Measurements from ENCODE around the gene DSG4. TPM values are rescaled to one million over a fixed set of nuclear protein-coding genes. Genes with fewer than 3 reads are reported as not detected.

The DSG4 gene
- total RNA-seq, 1 experiment from 2014 or later: not detected

DNA sequence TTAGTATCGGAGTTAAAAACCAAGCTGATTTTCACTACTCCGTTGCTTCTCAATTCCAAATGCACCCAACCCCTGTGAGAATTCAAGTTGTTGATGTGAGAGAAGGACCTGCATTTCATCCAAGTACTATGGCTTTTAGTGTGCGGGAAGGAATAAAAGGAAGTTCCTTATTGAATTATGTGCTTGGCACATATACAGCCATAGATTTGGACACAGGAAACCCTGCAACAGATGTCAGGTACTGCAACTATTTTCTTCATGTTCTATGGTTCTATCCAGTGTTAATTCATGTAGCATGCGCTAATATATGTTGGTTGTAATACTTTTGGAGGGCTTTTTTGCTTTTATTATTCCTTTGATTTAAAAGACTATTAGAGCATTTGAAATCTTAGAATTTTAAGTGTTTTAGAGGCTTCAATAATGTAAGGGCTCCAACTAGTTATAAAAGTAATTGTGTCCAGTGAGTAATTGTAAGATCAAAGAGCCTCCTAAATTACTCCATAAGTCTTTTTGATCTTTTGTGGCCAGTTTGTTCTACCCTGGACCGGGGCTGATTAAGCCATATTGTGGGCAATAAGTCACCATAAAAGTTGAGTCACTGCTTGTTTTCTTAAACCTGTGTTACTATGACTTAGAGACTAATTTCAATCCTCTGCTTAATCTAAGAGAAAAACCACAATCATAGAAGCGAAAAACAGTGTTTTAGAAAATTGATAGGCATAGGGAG lies 22.9 kb downstream of the DSG4 start:
- DNase-seq (ENCODE audit: low spot score): no peak
- Histone ChIP-seq H3K4me1 (ENCODE audit: insufficient read depth, low read length, poor library complexity, severe bottlenecking) (no peaks in the 10 kb centered on the region), H3K27ac (ENCODE audit: low read depth, low read length, poor library complexity, severe bottlenecking) (no peak overlapping the region), H3K9me3 (ENCODE audit: low read depth, low read length, poor library complexity, severe bottlenecking) (no peaks in the 10 kb centered on the region), H3K4me3 (ENCODE audit: low read depth, low read length, poor library complexity, severe bottlenecking) (no peak overlapping the region), H3K27me3 (replicated peaks; ENCODE audit: insufficient read depth, low read depth, low read length, poor library complexity) (peaks cover 10% of the 10 kb centered on the region), H3K36me3 (ENCODE audit: insufficient read depth, low read length, poor library complexity, severe bottlenecking) (no peaks in the 10 kb centered on the region)
- no TSS peak for BruUV-seq (replicated peaks)
- TF ChIP-seq, protein P1, sequence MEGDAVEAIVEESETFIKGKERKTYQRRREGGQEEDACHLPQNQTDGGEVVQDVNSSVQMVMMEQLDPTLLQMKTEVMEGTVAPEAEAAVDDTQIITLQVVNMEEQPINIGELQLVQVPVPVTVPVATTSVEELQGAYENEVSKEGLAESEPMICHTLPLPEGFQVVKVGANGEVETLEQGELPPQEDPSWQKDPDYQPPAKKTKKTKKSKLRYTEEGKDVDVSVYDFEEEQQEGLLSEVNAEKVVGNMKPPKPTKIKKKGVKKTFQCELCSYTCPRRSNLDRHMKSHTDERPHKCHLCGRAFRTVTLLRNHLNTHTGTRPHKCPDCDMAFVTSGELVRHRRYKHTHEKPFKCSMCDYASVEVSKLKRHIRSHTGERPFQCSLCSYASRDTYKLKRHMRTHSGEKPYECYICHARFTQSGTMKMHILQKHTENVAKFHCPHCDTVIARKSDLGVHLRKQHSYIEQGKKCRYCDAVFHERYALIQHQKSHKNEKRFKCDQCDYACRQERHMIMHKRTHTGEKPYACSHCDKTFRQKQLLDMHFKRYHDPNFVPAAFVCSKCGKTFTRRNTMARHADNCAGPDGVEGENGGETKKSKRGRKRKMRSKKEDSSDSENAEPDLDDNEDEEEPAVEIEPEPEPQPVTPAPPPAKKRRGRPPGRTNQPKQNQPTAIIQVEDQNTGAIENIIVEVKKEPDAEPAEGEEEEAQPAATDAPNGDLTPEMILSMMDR (conservative IDR thresholded peaks at IDR 0.05; ENCODE audit: low read depth, low read length): no peak
- TF ChIP-seq EZH2 (IDR thresholded peaks at IDR 0.05; ENCODE audit: borderline replicate concordance, low read depth, low read length, poor library complexity, severe bottlenecking): no peak
- ChIA-PET CTCF (no interaction called here), POLR2A (ENCODE audit: low non-redundant PET) (no interaction called here)
- intact Hi-C loops (cut with micrococcal nuclease; ENCODE audit: unreplicated experiment): no loop called here

DNA sequence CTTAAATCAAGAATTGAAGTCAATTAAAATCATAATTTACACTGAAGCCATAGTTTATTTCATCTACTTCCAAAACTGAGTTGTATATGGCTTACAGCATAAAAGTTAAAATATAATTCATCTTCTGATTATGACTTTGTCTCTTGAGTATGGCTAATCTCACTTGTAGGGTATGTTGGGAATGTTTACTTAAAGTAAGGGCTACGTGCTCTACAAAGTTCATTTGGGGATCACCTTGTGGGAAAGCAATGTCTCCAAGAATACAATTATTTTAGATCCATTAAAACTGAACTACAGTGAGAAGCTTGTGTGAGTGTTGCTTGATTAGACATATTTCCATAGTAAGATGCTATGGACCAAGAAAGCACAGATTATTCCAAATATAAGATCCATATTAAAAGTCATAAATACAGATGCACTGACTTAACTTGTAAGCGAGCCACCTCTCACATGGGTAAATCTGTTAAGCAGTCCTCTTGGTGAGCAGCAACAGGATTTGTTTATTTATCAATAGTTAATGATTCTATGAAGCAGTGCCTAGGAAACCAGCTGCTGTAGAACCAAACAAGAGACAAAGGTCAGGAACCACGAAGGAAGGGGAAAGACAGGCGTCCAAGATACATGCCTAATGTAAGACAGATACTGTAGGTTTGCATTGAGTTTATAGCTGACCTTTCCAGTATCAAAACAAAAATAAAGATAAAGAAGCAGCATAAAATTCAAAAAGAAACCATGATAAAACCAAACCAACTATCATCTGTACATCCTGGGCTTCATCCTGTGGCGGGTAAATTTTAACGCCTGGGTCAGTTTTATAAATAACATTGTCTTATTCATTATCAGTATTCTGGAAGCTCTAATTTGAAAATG lies 24.8 kb downstream of the DSG4 start:
- BruUV-seq (replicated peaks): no TSS peak
- H3K4me3 ChIP-seq (ENCODE audit: low read depth, low read length, poor library complexity, severe bottlenecking): no peak overlapping the region
- no peak for TF ChIP-seq EZH2 (IDR thresholded peaks at IDR 0.05; ENCODE audit: borderline replicate concordance, low read depth, low read length, poor library complexity, severe bottlenecking)
- TF ChIP-seq, protein P1 (conservative IDR thresholded peaks at IDR 0.05; ENCODE audit: low read depth, low read length): no peak
- intact Hi-C loops (cut with micrococcal nuclease; ENCODE audit: unreplicated experiment): no loop called here
- H3K36me3 ChIP-seq (ENCODE audit: insufficient read depth, low read length, poor library complexity, severe bottlenecking): no peaks in the 10 kb centered on the region
- ChIA-PET CTCF (no interaction called here), POLR2A (ENCODE audit: low non-redundant PET) (no interaction called here)
- peaks cover 10% of the 10 kb centered on the region for H3K27me3 ChIP-seq (replicated peaks; ENCODE audit: insufficient read depth, low read depth, low read length, poor library complexity)
- no peak for DNase-seq (ENCODE audit: low spot score)
- H3K27ac ChIP-seq (ENCODE audit: low read depth, low read length, poor library complexity, severe bottlenecking): no peak overlapping the region
- no peaks in the 10 kb centered on the region for H3K4me1 ChIP-seq (ENCODE audit: insufficient read depth, low read length, poor library complexity, severe bottlenecking)
- H3K9me3 ChIP-seq (ENCODE audit: low read depth, low read length, poor library complexity, severe bottlenecking): no peaks in the 10 kb centered on the region

DNA sequence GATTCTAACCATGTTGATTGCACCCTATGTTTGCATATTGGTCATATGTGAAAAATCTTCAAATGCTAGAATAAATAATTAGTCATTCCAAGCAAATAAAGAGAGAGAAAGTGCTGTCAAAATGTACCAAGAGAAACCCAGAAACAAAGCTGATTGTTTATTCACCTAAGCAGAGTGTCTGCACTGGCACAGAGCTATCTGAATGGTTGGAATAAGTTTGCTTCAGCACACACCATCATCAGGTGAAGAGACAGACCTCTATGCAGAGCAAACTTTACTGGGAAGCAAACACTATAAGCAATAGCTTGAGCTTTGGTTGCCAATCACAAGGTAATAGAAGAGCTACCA lies 25.4 kb downstream of the DSG4 start:
- DNase-seq (ENCODE audit: low spot score): no peak
- H3K4me1 ChIP-seq (ENCODE audit: insufficient read depth, low read length, poor library complexity, severe bottlenecking): no peaks in the 10 kb centered on the region
- ChIA-PET CTCF (no interaction called here), POLR2A (ENCODE audit: low non-redundant PET) (no interaction called here)
- H3K36me3 ChIP-seq (ENCODE audit: insufficient read depth, low read length, poor library complexity, severe bottlenecking): no peaks in the 10 kb centered on the region
- peaks cover 10% of the 10 kb centered on the region for H3K27me3 ChIP-seq (replicated peaks; ENCODE audit: insufficient read depth, low read depth, low read length, poor library complexity)
- no peak overlapping the region for H3K4me3 ChIP-seq (ENCODE audit: low read depth, low read length, poor library complexity, severe bottlenecking)
- no peak overlapping the region for H3K27ac ChIP-seq (ENCODE audit: low read depth, low read length, poor library complexity, severe bottlenecking)
- intact Hi-C loops (cut with micrococcal nuclease; ENCODE audit: unreplicated experiment): no loop called here
- no peaks in the 10 kb centered on the region for H3K9me3 ChIP-seq (ENCODE audit: low read depth, low read length, poor library complexity, severe bottlenecking)
- BruUV-seq (replicated peaks): no TSS peak
- TF ChIP-seq, protein P1 (conservative IDR thresholded peaks at IDR 0.05; ENCODE audit: low read depth, low read length): no peak
- TF ChIP-seq EZH2 (IDR thresholded peaks at IDR 0.05; ENCODE audit: borderline replicate concordance, low read depth, low read length, poor library complexity, severe bottlenecking): no peak

All from A673 (cell line).